SK-N-SH treated with all-trans-retinoic acid at 6 μM for 48 hours (cell line): ENCODE data around the gene PLD5.

Source experiments
- ATAC-seq: fragments of 200-7000 bp; cut with Tn5 transposase; 3 replicates; pipeline ENCODE4 v1.9.1; 2020; ENCODE audit warnings: mild to moderate bottlenecking, moderate library complexity
- ARNTL ChIP-seq: fragments of 450-650 bp; formaldehyde crosslinking; IDR thresholded peaks from 2 replicates; pipeline ENCODE4 v1.5.0; 2020; ENCODE audit warnings: low read depth, mild to moderate bottlenecking, moderate library complexity, borderline replicate concordance
- BACH2 ChIP-seq: fragments of 250-450 bp; sonication (Bioruptor Pico); IDR thresholded peaks from 2 replicates; pipeline ENCODE4 v1.9.0; 2021; ENCODE audit warnings: mild to moderate bottlenecking, borderline replicate concordance
- CSDC2 ChIP-seq: fragments of 250-450 bp; sonication (Bioruptor Pico); IDR thresholded peaks from 2 replicates; pipeline ENCODE4 v1.5.0; 2020; ENCODE audit warnings: mild to moderate bottlenecking, moderate library complexity
- CSRNP3 ChIP-seq: fragments of 250-450 bp; sonication (Bioruptor Pico); IDR thresholded peaks from 2 replicates; pipeline ENCODE4 v1.5.1; 2021; ENCODE audit warnings: mild to moderate bottlenecking, moderate library complexity
- ESRRG ChIP-seq: fragments of 250-450 bp; sonication (Bioruptor Pico); IDR thresholded peaks from 2 replicates; pipeline ENCODE4 v1.6.1; 2021; ENCODE audit warnings: mild to moderate bottlenecking
- GLIS3 ChIP-seq: fragments of 250-450 bp; sonication (Bioruptor Pico); IDR thresholded peaks from 2 replicates; pipeline ENCODE4 v1.5.0; 2020; ENCODE audit warnings: mild to moderate bottlenecking, moderate library complexity
- ISL1 ChIP-seq: fragments of 250-450 bp; sonication (Bioruptor Pico); IDR thresholded peaks from 2 replicates; pipeline ENCODE4 v2.1.2; 2022; ENCODE audit warnings: mild to moderate bottlenecking, moderate library complexity
- OSR1 ChIP-seq: fragments of 250-450 bp; sonication (Bioruptor Pico); IDR thresholded peaks from 2 replicates; pipeline ENCODE4 v1.8.0; 2022; ENCODE audit warnings: moderate library complexity, mild to moderate bottlenecking, inconsistent platforms
- PATZ1 ChIP-seq: fragments of 250-450 bp; sonication (Bioruptor Pico); IDR thresholded peaks from 2 replicates; pipeline ENCODE4 v1.8.0; 2020; ENCODE audit warnings: mild to moderate bottlenecking, moderate library complexity, borderline replicate concordance
- POU6F1 ChIP-seq: fragments of 250-450 bp; sonication (Bioruptor Pico); IDR thresholded peaks from 2 replicates; pipeline ENCODE4 v1.8.0; 2021; ENCODE audit warnings: low read depth, mild to moderate bottlenecking, moderate library complexity, borderline replicate concordance
- PPARA ChIP-seq: fragments of 250-450 bp; sonication (Bioruptor Pico); IDR thresholded peaks from 2 replicates; pipeline ENCODE4 v1.5.0; 2020; ENCODE audit warnings: mild to moderate bottlenecking, borderline replicate concordance
- RARB ChIP-seq: fragments of 250-450 bp; sonication (Bioruptor Pico); IDR thresholded peaks from 2 replicates; pipeline ENCODE4 v1.8.0; 2021; ENCODE audit warnings: mild to moderate bottlenecking, moderate library complexity
- SNAI2 ChIP-seq: fragments of 250-450 bp; sonication (Bioruptor Pico); IDR thresholded peaks from 2 replicates; pipeline ENCODE4 v1.5.0; 2020; ENCODE audit warnings: mild to moderate bottlenecking, moderate library complexity
- TCF4 ChIP-seq: fragments of 250-450 bp; sonication (Bioruptor Pico); IDR thresholded peaks from 2 replicates; pipeline ENCODE4 v1.8.0; 2021; ENCODE audit warnings: mild to moderate bottlenecking, moderate library complexity, borderline replicate concordance
- TOX ChIP-seq: fragments of 250-450 bp; sonication (Bioruptor Pico); IDR thresholded peaks from 2 replicates; pipeline ENCODE4 v1.8.0; 2021; ENCODE audit warnings: mild to moderate bottlenecking, moderate library complexity, borderline replicate concordance
- ZFP3 ChIP-seq: fragments of 250-450 bp; sonication (Bioruptor Pico); IDR thresholded peaks from 2 replicates; pipeline ENCODE4 v1.5.0; 2020; ENCODE audit warnings: mild to moderate bottlenecking, moderate library complexity
- ZFP30 ChIP-seq: fragments of 450-650 bp; formaldehyde crosslinking; IDR thresholded peaks from 2 replicates; pipeline ENCODE4 v1.5.0; 2022; ENCODE audit warnings: mild to moderate bottlenecking, moderate library complexity
- ZNF565 ChIP-seq: fragments of 450-650 bp; formaldehyde crosslinking; conservative IDR thresholded peaks from 2 replicates; pipeline ENCODE4 v1.5.0; 2020; ENCODE audit warnings: low read depth, mild to moderate bottlenecking, moderate library complexity
- ZNF70 ChIP-seq: fragments of 450-650 bp; formaldehyde crosslinking; IDR thresholded peaks from 2 replicates; pipeline ENCODE4 v1.5.0; 2020; ENCODE audit warnings: mild to moderate bottlenecking, moderate library complexity
- ZNF8 ChIP-seq: fragments of 450-650 bp; formaldehyde crosslinking; IDR thresholded peaks from 2 replicates; pipeline ENCODE4 v1.5.0; 2020; ENCODE audit warnings: mild to moderate bottlenecking, moderate library complexity

The PLD5 gene

GRCh38 chr1:242456726-242457269 lies 67.7 kb downstream of the PLD5 start:
- TF ChIP-seq POU6F1 (CRISPR knock-in tag) (no peak), GLIS3 (no peak)
- no peak for ATAC-seq

- no peak for ATAC-seq
- TF ChIP-seq ARNTL (CRISPR knock-in tag) (no peak), RARB (CRISPR knock-in tag) (no peak), BACH2 (no peak), ESRRG (CRISPR knock-in tag) (no peak), GLIS3 (no peak), ZNF565 (CRISPR knock-in tag) (no peak), ZFP30 (CRISPR knock-in tag) (no peak), SNAI2 (CRISPR knock-in tag) (no peak), PPARA (CRISPR knock-in tag) (no peak), ZNF70 (CRISPR knock-in tag) (no peak), TOX (CRISPR knock-in tag) (no peak), CSRNP3 (CRISPR knock-in tag) (no peak), OSR1 (CRISPR knock-in tag) (no peak), TCF4 (CRISPR knock-in tag) (no peak), ISL1 (no peak), ZNF8 (CRISPR knock-in tag) (no peak), PATZ1 (CRISPR knock-in tag) (no peak)
- TF ChIP-seq, all 23 proteins: peak for 0
Measured at GRCh38 chr1:242455052-242455361, 69.5 kb downstream of the PLD5 start.

GRCh38 chr1:242454262-242455051 lies 70.0 kb downstream of the PLD5 start:
- no peak for TF ChIP-seq POU6F1 (CRISPR knock-in tag)
- TF ChIP-seq ZNF565 (CRISPR knock-in tag) = no peak
- TF ChIP-seq ARNTL (CRISPR knock-in tag) = no peak
- TF ChIP-seq ESRRG (CRISPR knock-in tag) = no peak
- TF ChIP-seq ZNF70 (CRISPR knock-in tag) = no peak
- no peak for TF ChIP-seq OSR1 (CRISPR knock-in tag)
- no peak for TF ChIP-seq CSDC2 (CRISPR knock-in tag)
- no peak for TF ChIP-seq ZFP3 (CRISPR knock-in tag)
- no peak for TF ChIP-seq PATZ1 (CRISPR knock-in tag)
- TF ChIP-seq ISL1 = no peak
- no peak for TF ChIP-seq ZFP30 (CRISPR knock-in tag)
- TF ChIP-seq TOX (CRISPR knock-in tag) = no peak
- TF ChIP-seq, all 23 proteins: peak for 0
- peak; percentile 63; the same call in 2 of the 3 replicates for ATAC-seq
